Measurements from ENCODE around the gene NQO2.
"Not testable (repeated sequence)": the region's sequence is repeated elsewhere in the genome, so short reads cannot be mapped to it uniquely, and the experiment has no call there.

The NQO2 gene

GRCh38 chr6:2970753-2971419, 28.8 kb upstream of the NQO2 start:
- DNase-seq: no peak

GRCh38 chr6:2971420-2972218, 28.1 kb upstream of the NQO2 start, which contains the start of gene SERPINB6:
Gene SERPINB6 (minus strand): TSS chr6:2971567. CDS start chr6:2959332, 12,235 bp downstream.
- DNase-seq: peak; percentile 85

- not testable (repeated sequence) for DNase-seq
Observed at GRCh38 chr6:2972219-2972487, 27.5 kb upstream of the NQO2 start.

GRCh38 chr6:2972685-2973084, 27.0 kb upstream of the NQO2 start:
- not testable (repeated sequence) for DNase-seq

GRCh38 chr6:2973180-2973579, 26.5 kb upstream of the NQO2 start:
- not testable (repeated sequence) for DNase-seq

GRCh38 chr6:2973676-2974075, 26.0 kb upstream of the NQO2 start:
- no peak for DNase-seq

GRCh38 chr6:2976060-2976459, 23.6 kb upstream of the NQO2 start:
- no peak for DNase-seq

- DNase-seq: no peak
Observed at GRCh38 chr6:2976571-2977085, 23.1 kb upstream of the NQO2 start.

GRCh38 chr6:2977290-2977689, 22.4 kb upstream of the NQO2 start:
- DNase-seq: no peak

- no peak for DNase-seq
Observed at GRCh38 chr6:2977799-2978590, 21.7 kb upstream of the NQO2 start.

- no peak for DNase-seq
Observed at GRCh38 chr6:2978923-2979322, 20.8 kb upstream of the NQO2 start.

- no peak for DNase-seq
Observed at GRCh38 chr6:2979819-2980464, 19.8 kb upstream of the NQO2 start.

- no peak for DNase-seq
Observed at GRCh38 chr6:2980465-2980855, 19.2 kb upstream of the NQO2 start.

GRCh38 chr6:2982426-2983117, 17.1 kb upstream of the NQO2 start:
- no peak for DNase-seq

GRCh38 chr6:2984738-2985406, 14.8 kb upstream of the NQO2 start:
- DNase-seq: no peak

GRCh38 chr6:2986722-2987221, 12.9 kb upstream of the NQO2 start:
- peak; percentile 72 for DNase-seq

GRCh38 chr6:2988094-2988425, 11.6 kb upstream of the NQO2 start:
- DNase-seq: no peak

GRCh38 chr6:2988426-2989331, 11.0 kb upstream of the NQO2 start:
- peak; percentile 92 for DNase-seq

- peak; percentile 92 for DNase-seq
Observed at GRCh38 chr6:2989332-2990247, 10.1 kb upstream of the NQO2 start.

Measured in left hindlimb (tissue), 1 donor.